ENCODE data around the gene LAMA1.

The LAMA1 gene

DNA sequence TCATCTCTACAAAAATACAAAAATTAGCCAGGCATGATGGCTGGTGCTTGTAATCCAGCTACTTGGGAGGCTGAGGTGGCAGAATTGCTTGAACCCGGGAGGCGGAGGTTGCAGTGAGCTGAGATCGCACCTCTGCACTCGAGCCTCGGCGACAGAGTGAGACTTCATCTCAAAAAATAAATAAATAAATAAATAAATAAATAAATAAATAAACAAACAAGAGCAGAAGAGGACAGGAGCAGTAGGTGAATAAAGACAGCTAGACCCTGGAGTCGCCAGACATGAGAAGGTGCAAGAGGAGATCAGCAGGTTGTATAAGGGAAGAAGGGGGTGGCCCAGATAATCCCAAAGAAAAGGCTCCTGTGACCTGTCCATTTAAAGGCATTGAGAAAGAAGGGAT is 12.3 kb downstream of the LAMA1 start:
- DNase-seq (ENCODE audit: low read depth in 2 of 2) = no peak

DNA sequence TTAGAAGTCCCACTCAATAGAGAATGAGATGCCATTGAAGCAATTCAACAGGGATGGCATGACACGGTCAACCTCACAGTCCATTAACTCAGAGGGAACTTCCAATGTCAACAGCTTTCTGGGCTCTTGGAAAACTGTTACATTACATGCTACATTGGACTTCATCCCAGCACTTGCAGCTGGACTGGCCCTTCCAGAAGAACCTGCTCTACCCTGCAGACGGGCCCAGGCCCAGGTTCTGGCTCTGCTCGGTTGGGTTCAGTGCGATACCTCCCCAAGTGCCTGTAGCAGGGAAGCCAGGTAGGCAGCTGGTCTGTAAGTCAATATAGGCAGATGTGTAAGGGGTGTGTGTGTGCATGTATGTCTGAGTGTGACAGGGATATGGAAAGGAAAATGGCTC is 12.9 kb downstream of the LAMA1 start:
- DNase-seq (ENCODE audit: low read depth in 2 of 2) = no peak

DNA sequence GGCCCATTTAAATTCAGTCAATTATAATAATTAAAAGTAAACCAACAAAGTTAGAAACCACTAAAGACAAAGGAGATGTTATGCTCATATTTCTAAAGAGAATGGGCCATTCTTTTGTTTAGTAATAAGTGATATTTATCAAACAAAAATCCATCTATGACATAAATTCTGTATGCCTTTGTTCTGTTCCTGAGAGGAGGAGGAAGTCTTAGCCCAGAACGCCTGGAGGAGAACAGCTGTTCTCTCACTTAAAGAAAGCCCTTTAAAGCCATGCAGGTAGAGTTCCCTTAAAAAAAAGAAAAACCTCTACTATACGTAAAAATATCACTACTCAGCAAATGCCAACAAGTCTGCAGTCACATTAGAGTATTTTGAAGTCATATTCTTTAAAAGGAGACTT is 15.5 kb downstream of the LAMA1 start:
- no peak for DNase-seq (ENCODE audit: low read depth in 2 of 2)

DNA sequence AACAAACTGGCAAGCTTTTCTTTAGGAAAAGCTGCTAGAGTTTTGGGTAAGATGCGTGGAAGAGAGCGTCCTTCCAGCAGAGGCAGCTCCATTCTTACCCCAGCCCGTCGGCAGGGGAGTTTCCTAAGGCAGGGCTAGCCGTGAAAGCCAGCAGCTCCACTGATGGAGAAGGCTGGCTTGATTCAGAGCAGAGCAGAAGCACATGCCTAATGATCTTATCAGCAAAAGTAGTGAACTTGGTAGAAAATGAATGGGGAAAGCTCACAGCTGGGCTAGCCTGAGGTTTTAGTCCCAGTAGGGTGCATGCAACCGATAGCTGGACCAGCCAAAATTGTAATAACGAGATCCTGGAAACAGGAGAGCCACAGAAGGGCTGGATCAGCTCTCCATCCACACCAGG is 20.8 kb downstream of the LAMA1 start:
- DNase-seq (ENCODE audit: low read depth in 2 of 2) = no peak

- no peak for DNase-seq (ENCODE audit: low read depth in 2 of 2)
Observed at GRCh38 chr18:7094427-7094826, 23.2 kb downstream of the LAMA1 start.

GRCh38 chr18:7090771-7091170 is 26.8 kb downstream of the LAMA1 start:
- DNase-seq (ENCODE audit: low read depth in 2 of 2) = no peak

DNA sequence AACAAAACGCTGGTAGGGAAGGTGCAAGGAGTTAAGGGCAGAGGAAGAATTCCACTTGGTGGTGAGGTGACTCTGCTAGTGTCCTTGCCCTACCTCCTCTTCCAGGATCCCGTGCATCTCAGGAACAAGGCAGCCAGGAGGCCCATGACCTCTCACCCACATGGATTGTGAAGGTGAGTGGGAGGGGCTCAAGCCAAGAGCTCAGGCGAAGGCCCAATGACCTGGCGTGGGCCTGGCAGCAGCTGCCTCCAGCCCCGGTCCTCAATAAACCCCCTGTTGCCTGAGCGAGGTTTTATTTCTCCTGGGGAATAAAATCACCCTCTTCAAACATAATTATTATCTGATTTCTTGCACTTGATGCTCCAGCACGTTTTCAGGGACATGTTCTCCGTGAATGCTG is 28.2 kb downstream of the LAMA1 start:
- no peak for DNase-seq (ENCODE audit: low read depth in 2 of 2)

DNA sequence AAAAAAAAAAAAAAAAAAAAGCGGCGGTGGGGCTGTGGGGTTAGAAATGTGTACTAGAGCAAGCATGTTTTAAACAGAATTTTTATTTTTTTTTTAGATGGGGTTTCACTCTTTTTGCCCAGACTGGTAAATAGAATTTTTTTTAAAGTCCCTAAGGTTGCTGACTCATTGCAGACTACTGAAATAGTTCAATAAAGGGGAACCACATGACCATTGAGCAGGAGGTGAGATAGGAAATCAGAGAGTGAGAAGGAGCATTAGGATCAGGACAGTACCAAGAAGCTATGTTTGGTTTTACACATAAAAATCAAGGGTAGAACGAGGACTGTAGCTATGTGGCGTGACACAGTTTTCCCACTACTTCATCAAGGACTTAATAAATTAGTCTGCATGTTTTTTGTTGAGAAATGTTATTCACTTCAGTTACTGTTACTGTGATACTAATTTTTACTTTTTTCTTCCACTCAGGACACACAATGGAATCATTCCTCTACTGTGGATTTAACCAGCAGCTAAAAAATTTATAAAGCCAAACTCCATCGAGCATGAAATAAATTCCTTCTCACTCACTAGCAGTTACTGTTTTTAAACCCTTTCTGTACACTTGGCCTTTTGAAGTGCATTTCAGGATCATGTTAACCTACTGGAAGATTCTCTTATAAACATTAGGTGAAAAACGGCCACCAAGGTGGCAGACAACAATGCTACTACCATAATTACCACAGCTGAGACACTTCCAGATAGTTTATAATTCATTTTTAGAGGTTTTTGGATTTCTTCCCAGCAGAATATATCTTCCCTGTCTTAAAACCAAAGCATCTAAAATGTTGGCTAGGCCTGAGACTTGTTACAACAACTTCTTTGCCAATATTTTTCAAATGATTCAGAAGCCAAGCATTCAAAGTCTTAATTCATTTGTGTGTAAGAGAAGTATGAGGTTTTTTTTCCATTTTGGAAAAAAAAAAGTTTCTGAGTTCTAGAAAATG is 33.2 kb downstream of the LAMA1 start:
- DNase-seq (ENCODE audit: low read depth in 2 of 2) = peak; percentile 80

DNA sequence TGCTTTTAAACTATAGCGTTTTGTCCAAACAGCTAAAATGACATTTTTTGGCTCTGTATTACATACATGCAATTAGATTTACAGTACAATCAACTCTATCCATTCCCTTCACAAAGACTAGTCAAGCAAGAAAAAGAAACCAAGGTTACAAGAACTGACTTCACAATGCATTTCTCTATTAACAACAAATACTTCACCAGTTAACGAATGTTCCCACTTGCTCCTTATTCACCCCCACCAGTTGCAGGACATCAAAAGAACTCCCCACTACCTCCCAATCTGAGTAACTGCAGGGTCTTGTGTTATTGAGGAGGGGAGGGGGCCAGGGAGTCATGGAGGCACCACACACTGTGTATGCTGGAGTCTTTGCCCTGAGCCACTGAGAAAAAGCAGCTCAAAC is 34.9 kb downstream of the LAMA1 start:
- DNase-seq (ENCODE audit: low read depth in 2 of 2) = no peak

DNA sequence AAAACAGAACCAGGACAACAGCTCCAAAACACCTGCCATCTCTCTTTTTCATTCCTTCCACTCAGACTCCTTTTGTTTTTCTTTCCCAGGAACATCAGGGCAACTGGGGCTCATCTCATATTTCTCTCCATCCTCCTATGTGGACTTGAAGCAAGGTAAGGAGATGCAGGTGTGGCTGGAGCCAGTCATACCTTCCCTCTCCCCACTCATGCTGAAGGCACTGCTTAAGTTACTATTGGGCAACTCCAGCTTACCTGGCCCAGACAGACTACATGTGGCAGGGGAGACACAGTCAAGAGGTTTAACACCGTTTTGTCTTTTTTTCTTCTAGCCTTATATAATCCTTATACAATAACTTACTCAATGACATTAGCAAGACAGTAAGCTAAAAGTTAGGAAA is 38.4 kb downstream of the LAMA1 start:
- DNase-seq (ENCODE audit: low read depth in 2 of 2) = no peak

- DNase-seq (ENCODE audit: low read depth in 2 of 2) = no peak
Observed at GRCh38 chr18:7072593-7072992, 45.0 kb downstream of the LAMA1 start.

- DNase-seq (ENCODE audit: low read depth in 2 of 2) = no peak
Observed at GRCh38 chr18:7071600-7071999, 46.0 kb downstream of the LAMA1 start.

GRCh38 chr18:7070466-7070865 is 47.1 kb downstream of the LAMA1 start:
- no peak for DNase-seq (ENCODE audit: low read depth in 2 of 2)

GRCh38 chr18:7068871-7069590 is 48.6 kb downstream of the LAMA1 start:
- DNase-seq (ENCODE audit: low read depth in 2 of 2) = no peak

- DNase-seq (ENCODE audit: low read depth in 2 of 2) = no peak
Observed at GRCh38 chr18:7066965-7067555, 50.5 kb downstream of the LAMA1 start.

GRCh38 chr18:7065736-7066135 is 51.9 kb downstream of the LAMA1 start:
- DNase-seq (ENCODE audit: low read depth in 2 of 2) = no peak

GRCh38 chr18:7064346-7064745 is 53.3 kb downstream of the LAMA1 start:
- DNase-seq (ENCODE audit: low read depth in 2 of 2) = no peak

DNA sequence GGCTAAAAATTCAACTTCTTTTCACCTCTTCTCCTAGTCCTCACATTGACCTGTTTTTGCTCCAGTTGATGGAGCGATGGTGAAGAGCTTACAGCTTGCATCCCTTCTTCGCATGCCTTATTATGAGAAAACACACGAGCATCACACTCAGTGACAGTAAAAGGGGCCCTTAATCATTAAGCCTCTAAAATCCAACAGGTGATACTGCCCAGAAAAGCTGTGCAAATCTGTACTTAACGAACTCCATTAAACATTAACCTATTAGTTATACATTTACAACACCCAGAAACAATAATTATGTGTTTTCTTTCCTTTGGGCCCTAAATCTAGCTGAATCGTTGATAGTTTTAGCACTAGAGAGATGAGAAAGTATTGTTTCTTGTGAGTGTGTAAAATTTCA is 54.8 kb downstream of the LAMA1 start:
- DNase-seq (ENCODE audit: low read depth in 2 of 2) = no peak

DNA sequence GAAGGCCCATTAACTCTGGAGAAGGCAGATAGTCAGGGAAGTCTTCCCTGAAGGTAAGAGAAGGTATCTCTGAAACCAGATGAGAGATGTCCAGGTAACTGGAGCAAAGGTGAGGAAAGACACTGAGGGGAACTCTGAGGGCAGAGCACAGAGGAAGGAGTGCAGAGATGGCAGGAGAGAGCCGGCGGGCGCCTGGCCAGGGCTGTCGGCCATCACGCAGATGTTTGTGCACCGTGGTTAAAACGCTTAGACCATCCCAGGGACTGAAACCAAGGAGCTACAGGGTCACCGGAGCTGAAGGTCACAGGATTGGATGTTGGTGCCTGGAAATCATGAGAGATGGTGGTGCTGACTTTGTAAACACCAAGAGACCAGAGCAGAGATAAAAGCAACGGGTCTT is 55.4 kb downstream of the LAMA1 start:
- DNase-seq (ENCODE audit: low read depth in 2 of 2) = no peak

DNA sequence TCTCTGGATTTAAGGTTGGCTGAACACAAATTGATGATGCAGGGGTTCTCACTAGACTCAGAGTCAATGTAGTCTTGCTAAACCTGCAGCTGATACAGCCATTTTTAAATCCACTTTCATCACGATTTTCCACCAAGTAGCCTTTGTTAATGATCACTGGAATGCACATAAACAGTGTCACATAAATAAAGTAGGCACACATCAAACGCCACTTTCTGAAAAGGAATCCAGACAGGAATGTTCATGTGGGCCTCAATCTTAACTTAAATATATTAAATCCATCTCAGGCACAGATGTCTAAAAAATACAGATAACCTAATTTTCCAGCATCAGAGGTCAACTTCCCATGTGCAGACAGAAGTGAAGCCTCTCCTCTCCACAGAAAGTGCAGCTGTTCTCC is 58.3 kb downstream of the LAMA1 start:
- DNase-seq (ENCODE audit: low read depth in 2 of 2) = no peak

DNA sequence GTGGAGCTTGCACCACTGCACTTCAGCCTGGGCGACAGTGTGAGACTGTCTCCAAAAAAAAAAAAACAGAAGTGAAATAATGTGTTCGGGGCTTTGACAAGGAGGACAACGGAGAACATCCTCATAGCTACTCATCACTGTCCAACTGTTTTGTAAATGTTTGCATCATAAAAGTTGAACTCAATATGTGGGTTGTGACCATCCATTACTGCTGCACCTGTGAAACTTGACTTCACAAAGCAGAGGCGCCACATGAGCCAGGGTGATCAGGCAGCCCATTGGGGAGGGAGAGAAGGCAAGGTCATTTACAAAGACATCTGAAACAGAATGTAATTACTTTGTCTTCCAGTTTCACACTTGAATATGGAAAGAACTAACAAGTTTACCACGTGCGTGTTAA is 61.6 kb downstream of the LAMA1 start:
- DNase-seq (ENCODE audit: low read depth in 2 of 2) = no peak

GRCh38 chr18:7049951-7050350 is 67.6 kb downstream of the LAMA1 start:
- no peak for DNase-seq (ENCODE audit: low read depth in 2 of 2)

DNA sequence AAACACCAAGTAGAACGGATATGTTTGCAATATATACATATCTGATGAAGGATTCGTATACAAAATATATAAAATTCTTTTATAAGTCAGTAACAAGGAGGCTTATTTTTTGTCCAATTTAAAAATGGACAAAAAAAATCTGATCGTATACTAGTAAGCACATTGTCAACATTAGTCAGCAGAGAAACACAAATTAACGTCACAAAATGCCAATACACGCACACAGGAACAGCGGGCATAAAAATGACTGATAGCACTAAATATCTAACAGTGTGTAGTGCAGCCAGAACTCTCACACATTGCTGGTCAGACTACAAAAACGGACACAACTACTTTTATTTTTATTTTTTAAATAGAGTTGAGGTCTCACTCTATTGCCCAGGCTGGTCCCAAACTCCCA is 69.5 kb downstream of the LAMA1 start:
- DNase-seq (ENCODE audit: low read depth in 2 of 2) = no peak
